Osteocyte (in vitro differentiated cells): ENCODE measurements around the gene FBRSL1. TPM values are rescaled to one million over a fixed set of nuclear protein-coding genes. Genes with fewer than 3 reads are reported as not detected.
A peak's percentile ranks its signal among the peaks of the same experiment; 100 is the strongest.

ENCODE experiments used
- DNase-seq: peaks from one replicate; pipeline ENCODE4 v3.0.0; 2021; ENCODE audit warnings: mixed read lengths; ENCODE audit not compliant: unreplicated experiment; ENCODE audit errors: extremely low spot score
- H3K27ac Mint-ChIP-seq: one replicate; pipeline ENCODE4 v1.8.0; 2021; ENCODE audit warnings: mild to moderate bottlenecking, mixed read lengths; ENCODE audit not compliant: unreplicated experiment
- H3K27me3 Mint-ChIP-seq: one replicate; pipeline ENCODE4 v1.8.0; 2021; ENCODE audit warnings: mixed read lengths; ENCODE audit not compliant: unreplicated experiment
- H3K36me3 Mint-ChIP-seq: one replicate; pipeline ENCODE4 v1.8.0; 2021; ENCODE audit warnings: mixed read lengths; ENCODE audit not compliant: unreplicated experiment
- H3K4me1 Mint-ChIP-seq: one replicate; pipeline ENCODE4 v1.8.0; 2021; ENCODE audit warnings: mixed read lengths; ENCODE audit not compliant: unreplicated experiment
- H3K4me3 Mint-ChIP-seq: one replicate; pipeline ENCODE4 v1.8.0; 2021; ENCODE audit warnings: mild to moderate bottlenecking, moderate library complexity, mixed read lengths; ENCODE audit not compliant: unreplicated experiment
- H3K9me3 Mint-ChIP-seq: one replicate; pipeline ENCODE4 v1.8.0; 2021; ENCODE audit warnings: mixed read lengths; ENCODE audit not compliant: unreplicated experiment
- total RNA-seq: library from RNA; stranded (reverse); gene quantifications from 2 replicates; pipeline ENCODE4 v1.2.1, GENCODE V29; 2021
- TF ChIP-seq, protein P1 (sequence below): fragments of 200-600 bp; sonication (generic); IDR thresholded peaks from 2 replicates; pipeline ENCODE4 v1.5.0; 2021; ENCODE audit warnings: antibody characterized with exemption, mild to moderate bottlenecking, moderate library complexity

Gene FBRSL1
- total RNA-seq, 1 donor from 2014 or later: 46.2 TPM

DNA sequence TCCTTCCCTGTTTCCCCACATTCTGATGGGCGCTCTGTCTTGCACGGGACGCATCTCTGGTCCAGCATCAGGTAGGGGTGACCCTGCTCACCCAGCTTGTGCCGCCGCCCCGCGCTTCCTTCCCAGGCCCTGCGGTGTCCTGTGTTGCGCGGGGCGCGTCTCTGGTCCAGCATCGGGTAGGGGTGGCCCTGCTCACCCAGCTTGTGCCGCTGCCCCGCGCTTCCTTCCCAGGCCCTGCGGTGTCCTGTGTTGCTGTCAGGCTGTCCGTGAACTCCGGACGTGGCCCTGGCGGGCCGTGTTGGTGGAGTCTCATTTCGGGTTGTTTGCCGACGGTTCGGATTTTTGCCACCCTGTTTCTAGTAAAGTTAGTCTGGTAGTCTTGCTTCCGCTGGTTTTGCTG is 6.8 kb downstream of the FBRSL1 start:
- H3K4me3 Mint-ChIP-seq: no peak overlapping the region

DNA sequence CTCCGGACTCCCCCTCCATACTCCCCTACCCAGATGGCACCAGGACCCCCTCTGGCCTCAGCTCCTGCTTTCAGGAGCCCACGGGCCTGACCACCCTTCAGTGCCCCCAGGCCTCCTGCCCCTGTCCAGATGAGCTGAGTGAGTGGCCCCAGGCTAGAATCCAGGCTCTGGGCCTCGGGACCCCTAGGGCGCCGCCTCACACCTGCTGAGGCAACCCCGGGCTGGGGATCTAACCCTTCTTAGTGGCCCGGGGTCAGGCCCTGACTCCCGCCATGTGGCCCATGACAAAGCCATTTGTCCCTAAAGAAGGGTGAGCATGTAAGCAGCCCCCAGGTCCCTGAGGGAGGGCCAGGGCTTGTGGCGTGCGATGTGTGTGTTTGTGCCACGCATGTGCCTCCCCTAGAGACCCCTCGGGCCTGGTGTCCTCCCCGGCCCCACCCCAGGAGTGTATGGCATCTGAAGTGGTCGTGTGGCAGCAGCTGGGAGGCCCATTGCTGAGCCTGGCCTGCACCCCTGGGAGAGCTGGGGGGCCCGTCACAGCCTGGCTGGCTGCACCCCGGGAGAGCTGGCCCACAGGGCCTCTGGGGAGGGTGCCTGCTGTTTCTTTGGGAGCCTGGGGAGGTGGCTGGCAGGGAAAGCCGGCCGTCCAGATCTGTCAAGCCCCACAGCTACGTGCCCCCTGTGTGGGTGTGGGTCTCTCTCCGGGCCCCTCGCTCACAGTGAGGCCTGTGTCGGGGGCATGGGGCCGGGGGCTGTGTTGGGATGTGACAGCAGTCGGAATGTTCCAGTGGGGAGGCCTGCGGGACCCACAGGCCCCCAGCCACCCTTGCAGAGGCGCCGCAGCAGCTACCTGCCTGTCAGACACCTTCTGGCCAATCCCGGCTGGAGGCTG is 7.8 kb downstream of the FBRSL1 start:
- no peaks in the 10 kb centered on the region for H3K9me3 Mint-ChIP-seq
- H3K27me3 Mint-ChIP-seq: no peaks in the 10 kb centered on the region
- no peaks in the 10 kb centered on the region for H3K36me3 Mint-ChIP-seq
- no peak for DNase-seq
- H3K4me1 Mint-ChIP-seq: peaks cover 16% of the 10 kb centered on the region
- no peak overlapping the region for H3K4me3 Mint-ChIP-seq
- no peak overlapping the region for H3K27ac Mint-ChIP-seq
- TF ChIP-seq, protein P1, sequence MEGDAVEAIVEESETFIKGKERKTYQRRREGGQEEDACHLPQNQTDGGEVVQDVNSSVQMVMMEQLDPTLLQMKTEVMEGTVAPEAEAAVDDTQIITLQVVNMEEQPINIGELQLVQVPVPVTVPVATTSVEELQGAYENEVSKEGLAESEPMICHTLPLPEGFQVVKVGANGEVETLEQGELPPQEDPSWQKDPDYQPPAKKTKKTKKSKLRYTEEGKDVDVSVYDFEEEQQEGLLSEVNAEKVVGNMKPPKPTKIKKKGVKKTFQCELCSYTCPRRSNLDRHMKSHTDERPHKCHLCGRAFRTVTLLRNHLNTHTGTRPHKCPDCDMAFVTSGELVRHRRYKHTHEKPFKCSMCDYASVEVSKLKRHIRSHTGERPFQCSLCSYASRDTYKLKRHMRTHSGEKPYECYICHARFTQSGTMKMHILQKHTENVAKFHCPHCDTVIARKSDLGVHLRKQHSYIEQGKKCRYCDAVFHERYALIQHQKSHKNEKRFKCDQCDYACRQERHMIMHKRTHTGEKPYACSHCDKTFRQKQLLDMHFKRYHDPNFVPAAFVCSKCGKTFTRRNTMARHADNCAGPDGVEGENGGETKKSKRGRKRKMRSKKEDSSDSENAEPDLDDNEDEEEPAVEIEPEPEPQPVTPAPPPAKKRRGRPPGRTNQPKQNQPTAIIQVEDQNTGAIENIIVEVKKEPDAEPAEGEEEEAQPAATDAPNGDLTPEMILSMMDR: no peak

More for the DNA sequence above, 6.8 kb downstream of the FBRSL1 start:
- no peaks in the 10 kb centered on the region for H3K9me3 Mint-ChIP-seq
- H3K27me3 Mint-ChIP-seq: no peaks in the 10 kb centered on the region
- DNase-seq: no peak
- H3K27ac Mint-ChIP-seq: no peak overlapping the region
- TF ChIP-seq, protein P1: no peak
- peaks cover 24% of the 10 kb centered on the region for H3K4me1 Mint-ChIP-seq
- peaks cover 4% of the 10 kb centered on the region for H3K36me3 Mint-ChIP-seq

DNA sequence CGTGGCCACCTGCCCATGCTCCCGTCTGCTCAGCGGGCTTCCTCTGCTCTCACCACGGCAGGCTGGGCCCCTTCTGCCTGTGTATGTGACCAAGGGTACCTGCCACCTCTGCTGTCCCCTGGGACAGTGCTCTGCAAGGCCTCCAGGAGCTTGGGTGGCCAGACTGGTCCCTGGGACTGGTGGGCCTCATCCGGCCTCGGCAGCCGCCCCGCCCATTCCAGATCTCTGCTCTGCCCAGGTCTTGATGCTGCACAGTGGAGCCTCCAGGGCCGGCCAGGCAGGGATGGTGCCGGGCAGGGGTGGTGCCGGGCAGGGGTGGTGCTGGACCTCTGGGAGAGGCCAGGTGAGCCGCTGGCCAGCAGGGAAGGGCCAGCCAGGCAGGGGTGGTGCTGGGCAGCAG is 9.0 kb downstream of the FBRSL1 start:
- Mint-ChIP-seq H3K9me3 (no peaks in the 10 kb centered on the region), H3K27me3 (no peaks in the 10 kb centered on the region), H3K4me1 (peaks cover 16% of the 10 kb centered on the region), H3K4me3 (no peak overlapping the region), H3K36me3 (no peaks in the 10 kb centered on the region), H3K27ac (no peak overlapping the region)
- TF ChIP-seq, protein P1: no peak
- no peak for DNase-seq

DNA sequence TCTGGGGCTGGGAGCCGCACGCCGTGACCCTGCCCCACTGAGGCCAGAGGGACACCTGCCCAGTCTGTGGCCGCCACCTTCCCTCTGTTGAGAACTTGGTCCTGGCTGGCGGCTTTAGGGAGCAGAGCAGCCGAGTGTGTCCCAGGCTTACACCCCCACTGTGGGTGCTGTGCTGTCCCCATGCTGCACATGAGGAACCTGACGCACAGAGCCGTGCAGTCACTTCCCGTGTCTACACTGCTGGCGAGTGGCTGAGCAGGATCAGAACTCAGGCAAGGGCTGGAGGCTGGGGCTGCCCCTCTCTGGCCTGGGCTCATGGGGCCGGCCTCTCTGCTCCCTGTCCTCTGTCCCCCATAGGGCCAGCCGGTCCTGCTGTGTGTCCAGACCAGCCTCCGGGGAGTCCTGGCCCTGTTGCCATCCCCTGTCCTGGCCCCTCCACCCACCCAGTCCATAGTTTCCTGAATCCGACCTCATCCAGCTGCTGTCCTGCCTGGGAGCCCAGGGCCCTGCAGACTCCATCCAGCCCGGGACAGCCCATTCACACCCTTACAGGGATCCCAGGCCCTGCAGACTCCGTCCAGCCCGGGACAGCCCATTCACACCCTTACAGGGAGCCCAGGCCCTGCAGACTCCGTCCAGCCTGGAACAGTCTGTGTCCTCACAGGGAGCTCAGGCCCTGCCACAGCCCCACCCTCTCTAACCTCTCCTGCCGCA is 10.3 kb downstream of the FBRSL1 start:
- TF ChIP-seq, protein P1: no peak
- DNase-seq: no peak
- H3K36me3 Mint-ChIP-seq: no peaks in the 10 kb centered on the region
- no peaks in the 10 kb centered on the region for H3K9me3 Mint-ChIP-seq
- H3K4me3 Mint-ChIP-seq: no peak overlapping the region
- peaks cover 22% of the 10 kb centered on the region for H3K4me1 Mint-ChIP-seq
- no peaks in the 10 kb centered on the region for H3K27me3 Mint-ChIP-seq
- peak overlapping the region; percentile 31 for H3K27ac Mint-ChIP-seq

DNA sequence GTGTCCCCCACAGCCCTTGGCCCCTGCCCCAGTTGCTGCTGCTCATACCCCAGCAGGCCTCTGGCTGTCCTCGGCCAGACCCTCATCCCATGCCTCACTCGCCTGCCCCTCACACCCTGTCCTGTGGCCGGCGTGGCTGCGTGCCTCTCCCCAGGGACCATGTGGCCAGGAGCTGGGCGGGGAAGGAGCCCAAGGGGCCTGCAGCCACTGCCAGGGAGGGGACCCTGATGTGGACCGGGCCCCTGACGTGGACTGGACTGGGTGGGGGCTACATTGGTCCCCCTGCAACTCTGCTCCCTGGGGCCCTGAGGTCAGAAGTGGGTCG is 10.9 kb downstream of the FBRSL1 start:
- DNase-seq: no peak
- Mint-ChIP-seq H3K36me3 (no peaks in the 10 kb centered on the region), H3K9me3 (no peaks in the 10 kb centered on the region), H3K4me3 (no peak overlapping the region), H3K27ac (peak overlapping the region; percentile 31), H3K4me1 (peaks cover 27% of the 10 kb centered on the region), H3K27me3 (no peaks in the 10 kb centered on the region)
- TF ChIP-seq, protein P1: no peak
